VCaP (cell line): ENCODE results near the gene KCNAB1.

Experiments
- H3K27ac ChIP-seq: fragments of 450-650 bp; 2 replicates; pipeline ENCODE4 v1.5.1; 2017
- CTCF ChIP-seq: fragments of 450-650 bp; conservative IDR thresholded peaks from 2 replicates; pipeline ENCODE4 v1.5.1; 2017; ENCODE audit warnings: mild to moderate bottlenecking, moderate library complexity

KCNAB1 gene

GRCh38 chr3:156491192-156491591, 370.8 kb downstream of the KCNAB1 start:
- TF ChIP-seq CTCF: no peak
- H3K27ac ChIP-seq: no peak overlapping the region

GRCh38 chr3:156492801-156493261, 372.5 kb downstream of the KCNAB1 start:
- no peak for TF ChIP-seq CTCF

GRCh38 chr3:156493887-156494286, 373.5 kb downstream of the KCNAB1 start:
- TF ChIP-seq CTCF: no peak
- H3K27ac ChIP-seq: no peak overlapping the region

More at GRCh38 chr3:156492801-156493261, 372.5 kb downstream of the KCNAB1 start:
- H3K27ac ChIP-seq: no peak overlapping the region

GRCh38 chr3:156495816-156496215, 375.4 kb downstream of the KCNAB1 start:
- no peak overlapping the region; the same call in 1 of the 2 replicates for H3K27ac ChIP-seq
- no peak for TF ChIP-seq CTCF

GRCh38 chr3:156497326-156497725, 376.9 kb downstream of the KCNAB1 start:
- peak overlapping the region; percentile 67 for H3K27ac ChIP-seq
- no peak for TF ChIP-seq CTCF

- TF ChIP-seq CTCF: no peak
- H3K27ac ChIP-seq: peak overlapping the region; percentile 67
These were observed 377.9 kb downstream of the KCNAB1 start for GRCh38 chr3:156498307-156498706.

- no peak overlapping the region for H3K27ac ChIP-seq
- TF ChIP-seq CTCF: no peak
These were observed 386.9 kb downstream of the KCNAB1 start for GRCh38 chr3:156507285-156507684.
